NCI-H1417 treated with DMSO at 0.1 percent for 48 hours (cell line): ENCODE data around the gene WDR27.
"Not testable (repeated sequence)": the region's sequence is repeated elsewhere in the genome, so short reads cannot be mapped to it uniquely, and the experiment has no call there.

Experiments
- DNase-seq: peaks from one replicate; lab custom pipeline; 2025; lab: John Stamatoyannopoulos, UW

Gene WDR27

GRCh38 chr6:169639653-169640278 is 62.1 kb downstream of the WDR27 start:
- no peak for DNase-seq

GRCh38 chr6:169638915-169639314 is 62.9 kb downstream of the WDR27 start:
- DNase-seq: no peak

GRCh38 chr6:169638388-169638787 is 63.4 kb downstream of the WDR27 start:
- DNase-seq: no peak

- DNase-seq: no peak
Measured at GRCh38 chr6:169635345-169635744, 66.5 kb downstream of the WDR27 start.

GRCh38 chr6:169632841-169633240 is 69.0 kb downstream of the WDR27 start:
- DNase-seq: no peak

- no peak for DNase-seq
Measured at GRCh38 chr6:169629256-169629655, 72.6 kb downstream of the WDR27 start.

- no peak for DNase-seq
Measured at GRCh38 chr6:169627736-169628607, 73.9 kb downstream of the WDR27 start.

GRCh38 chr6:169626649-169627048 is 75.2 kb downstream of the WDR27 start:
- no peak for DNase-seq

GRCh38 chr6:169626169-169626568 is 75.7 kb downstream of the WDR27 start:
- DNase-seq: no peak

GRCh38 chr6:169625376-169625775 is 76.5 kb downstream of the WDR27 start:
- no peak for DNase-seq

- DNase-seq: no peak
Measured at GRCh38 chr6:169624785-169625184, 77.0 kb downstream of the WDR27 start.

GRCh38 chr6:169623975-169624374 is 77.9 kb downstream of the WDR27 start:
- no peak for DNase-seq

- no peak for DNase-seq
Measured at GRCh38 chr6:169623343-169623742, 78.5 kb downstream of the WDR27 start.

- DNase-seq: no peak
Measured at GRCh38 chr6:169622618-169623017, 79.2 kb downstream of the WDR27 start.

- no peak for DNase-seq
Measured at GRCh38 chr6:169621311-169621710, 80.5 kb downstream of the WDR27 start.

GRCh38 chr6:169620171-169621130 is 81.4 kb downstream of the WDR27 start:
- DNase-seq: no peak

- DNase-seq: no peak
Measured at GRCh38 chr6:169619650-169620049, 82.2 kb downstream of the WDR27 start.

GRCh38 chr6:169618526-169619490 is 83.0 kb downstream of the WDR27 start:
- no peak for DNase-seq

- DNase-seq: no peak
Measured at GRCh38 chr6:169617562-169617961, 84.3 kb downstream of the WDR27 start.

GRCh38 chr6:169608609-169609008 is 93.2 kb downstream of the WDR27 start:
- DNase-seq: not testable (repeated sequence)

- DNase-seq: no peak
Measured at GRCh38 chr6:169604076-169604475, 97.8 kb downstream of the WDR27 start.
